H1 (cell line): Measurements from ENCODE around the gene NKD2. TPM values are rescaled to one million over a fixed set of nuclear protein-coding genes. Genes with fewer than 3 reads are reported as not detected.

Experiments
- ASH2L ChIP-seq: fragments of 200-600, 300-600 bp; sonication (generic); IDR thresholded peaks from one replicate; pipeline ENCODE4 v1.7.1; 2017; ENCODE audit warnings: low read length
- CEBPB ChIP-seq: IDR thresholded peaks from 2 replicates; pipeline ENCODE4 v1.6.1; 2012; ENCODE audit warnings: low read depth, low read length
- CHD2 ChIP-seq: IDR thresholded peaks from 2 replicates; pipeline ENCODE4 v1.6.1; 2012; ENCODE audit warnings: low read length, improper control_type of control experiment
- EP300 ChIP-seq, 2 experiments: IDR thresholded peaks; 1 replicate in 1 of 2; 2 replicates in 1 of 2; pipeline ENCODE4 v1.6.1; 2011 to 2012; ENCODE audit warnings: low read depth in 2 of 2, low read length in 2 of 2, mild to moderate bottlenecking in 2 of 2, borderline replicate concordance in 1 of 2, inconsistent platforms in 1 of 2, moderate library complexity in 1 of 2
- RNF2 ChIP-seq: fragments of 200-900, 300-1000 bp; sonication (generic); IDR thresholded peaks from 2 replicates; pipeline ENCODE4 v1.7.1; 2016; ENCODE audit warnings: borderline replicate concordance, low read depth, mild to moderate bottlenecking, antibody characterized with exemption, low read length; ENCODE audit not compliant: poor library complexity, severe bottlenecking; ENCODE audit errors: missing control alignments
- polyA plus RNA-seq, 7 experiments: library from polyadenylated mRNA; depleted of rRNA in 3 of 7; stranded (reverse) in 5 of 7; unstranded in 2 of 7; fragments of >200 nt in 5 of 7; fragments of 200-250 nt in 2 of 7; gene quantifications; 1 replicate in 5 of 7; 2 replicates in 1 of 7; 4 replicates in 1 of 7; pipeline versions ENCODE4 v1.2.1 to v1.2.3, GENCODE V29; 2011 to 2013; ENCODE audit warnings: missing spikeins in 2 of 7, mixed read lengths in 2 of 7
- total RNA-seq: library from RNA; stranded (reverse); fragmentation: NEBNext Ultra II Directional; extraction: Animal tissue kit (Norgen Biotek cat#: 25700); gene quantifications from 2 replicates; pipeline ENCODE4 v1.2.1, GENCODE V29; 2021
- TF ChIP-seq, protein P1 (sequence below), 3 experiments: IDR thresholded peaks; 1 replicate in 2 of 3; 2 replicates in 1 of 3; pipeline versions ENCODE4 v1.5.1 to v1.6.1; 2011; ENCODE audit warnings: low read length in 3 of 3, mild to moderate bottlenecking in 3 of 3, inconsistent platforms in 2 of 3, low read depth in 1 of 3, moderate library complexity in 1 of 3; ENCODE audit not compliant: insufficient read depth in 1 of 3; ENCODE audit errors: control extremely low read depth in 1 of 3

The NKD2 gene
- total and polyA plus RNA-seq, 2 of the 8 experiments (the other 6 are each of a cell fraction or from before 2014, with no cell fraction given), result 5.5 to 7.9 TPM

- TF ChIP-seq, protein P1, sequence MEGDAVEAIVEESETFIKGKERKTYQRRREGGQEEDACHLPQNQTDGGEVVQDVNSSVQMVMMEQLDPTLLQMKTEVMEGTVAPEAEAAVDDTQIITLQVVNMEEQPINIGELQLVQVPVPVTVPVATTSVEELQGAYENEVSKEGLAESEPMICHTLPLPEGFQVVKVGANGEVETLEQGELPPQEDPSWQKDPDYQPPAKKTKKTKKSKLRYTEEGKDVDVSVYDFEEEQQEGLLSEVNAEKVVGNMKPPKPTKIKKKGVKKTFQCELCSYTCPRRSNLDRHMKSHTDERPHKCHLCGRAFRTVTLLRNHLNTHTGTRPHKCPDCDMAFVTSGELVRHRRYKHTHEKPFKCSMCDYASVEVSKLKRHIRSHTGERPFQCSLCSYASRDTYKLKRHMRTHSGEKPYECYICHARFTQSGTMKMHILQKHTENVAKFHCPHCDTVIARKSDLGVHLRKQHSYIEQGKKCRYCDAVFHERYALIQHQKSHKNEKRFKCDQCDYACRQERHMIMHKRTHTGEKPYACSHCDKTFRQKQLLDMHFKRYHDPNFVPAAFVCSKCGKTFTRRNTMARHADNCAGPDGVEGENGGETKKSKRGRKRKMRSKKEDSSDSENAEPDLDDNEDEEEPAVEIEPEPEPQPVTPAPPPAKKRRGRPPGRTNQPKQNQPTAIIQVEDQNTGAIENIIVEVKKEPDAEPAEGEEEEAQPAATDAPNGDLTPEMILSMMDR (IDR thresholded peaks at IDR 0.05; ENCODE audit: control extremely low read depth in 1 of 3, insufficient read depth in 1 of 3, low read depth in 1 of 3, low read length in 3 of 3), result no peak
- TF ChIP-seq EP300 (IDR thresholded peaks at IDR 0.05; ENCODE audit: borderline replicate concordance in 1 of 2, low read depth in 2 of 2, low read length in 2 of 2) (no peak), ASH2L (no peak), CHD2 (no peak), RNF2 (no peak), CEBPB (no peak)
Observed at GRCh38 chr5:1078206-1078605, 69.6 kb downstream of the NKD2 start (continued).
